Renal pelvis (tissue), 4 donors: ENCODE results near the gene CEND1. TPM values are rescaled to one million over a fixed set of nuclear protein-coding genes. Genes with fewer than 3 reads are reported as not detected.

ENCODE experiments used
- DNase-seq: peaks from one replicate; pipeline ENCODE4 v3.0.0-alpha.2; 2013
- polyA plus RNA-seq, 3 donors: library from polyadenylated mRNA; unstranded; fragments of 120-200 nt; gene quantifications; one replicate each; pipeline ENCODE4 v1.2.1, GENCODE V29; 2013; ENCODE audit not compliant: insufficient read length in 3 of 3

The CEND1 gene
- polyA plus RNA-seq, 3 donors: 0.64 to 1.3 (median 0.83) TPM

GRCh38 chr11:796565-797295, 6.8 kb upstream of the CEND1 start:
- no peak for DNase-seq

- DNase-seq: peak; percentile 62
Observed at GRCh38 chr11:795634-796564, 6.0 kb upstream of the CEND1 start.

GRCh38 chr11:794766-795633, 5.1 kb upstream of the CEND1 start:
- no peak for DNase-seq

- no peak for DNase-seq
Observed at GRCh38 chr11:794013-794765, 4.3 kb upstream of the CEND1 start.

- no peak for DNase-seq
Observed at GRCh38 chr11:793556-793955, 3.7 kb upstream of the CEND1 start.

- DNase-seq: no peak
Observed at GRCh38 chr11:792873-793272, 3.0 kb upstream of the CEND1 start.

GRCh38 chr11:792535-792821, 2.6 kb upstream of the CEND1 start:
- DNase-seq: no peak

GRCh38 chr11:791658-792534, 2.0 kb upstream of the CEND1 start:
- DNase-seq: no peak

GRCh38 chr11:790721-791564, 1.1 kb upstream of the CEND1 start:
- no peak for DNase-seq

- no peak for DNase-seq
Observed at GRCh38 chr11:788953-789940, 643 bp downstream of the CEND1 start.

- DNase-seq: no peak
Observed at GRCh38 chr11:788009-788640, 1.8 kb downstream of the CEND1 start.

GRCh38 chr11:787084-787675, 2.7 kb downstream of the CEND1 start:
- DNase-seq: no peak

- DNase-seq: no peak
Observed at GRCh38 chr11:786235-787083, 3.4 kb downstream of the CEND1 start.

GRCh38 chr11:783581-784015, 6.3 kb downstream of the CEND1 start:
- DNase-seq: peak; percentile 85

GRCh38 chr11:782264-783174, 7.4 kb downstream of the CEND1 start:
- no peak for DNase-seq
